ENCODE results near the gene GNS.
"Not testable (repeated sequence)": the region's sequence is repeated elsewhere in the genome, so short reads cannot be mapped to it uniquely, and the experiment has no call there.

GNS gene

GRCh38 chr12:64779354-64779974 is 20.3 kb upstream of the GNS start:
- no peak for DNase-seq

DNA sequence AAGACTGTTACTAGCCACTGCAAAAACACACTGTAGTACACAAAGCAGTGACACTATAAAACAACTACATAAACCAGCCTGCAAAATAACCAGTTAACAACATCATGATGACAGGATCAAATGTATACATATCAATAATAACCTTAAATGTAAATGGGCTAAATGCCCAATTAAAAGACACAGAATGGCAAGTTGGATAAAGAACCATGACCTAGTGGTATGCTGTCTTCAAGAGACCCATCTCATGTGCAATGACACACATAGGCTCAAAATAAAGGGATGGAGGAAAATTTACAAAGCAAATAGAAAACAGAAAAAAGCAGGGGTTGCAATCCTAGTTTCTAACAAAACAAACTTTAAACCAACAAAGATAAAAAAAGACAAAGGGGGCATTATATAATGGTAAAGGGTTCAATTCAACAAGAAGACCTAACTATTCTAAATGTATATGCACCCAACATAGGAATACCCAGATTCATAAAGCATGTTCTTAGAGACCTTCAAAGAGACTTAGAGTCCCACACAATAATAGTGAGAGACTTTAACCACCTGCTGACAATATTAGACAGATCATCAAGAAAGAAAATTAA is 16.0 kb upstream of the GNS start:
- not testable (repeated sequence) for DNase-seq

DNA sequence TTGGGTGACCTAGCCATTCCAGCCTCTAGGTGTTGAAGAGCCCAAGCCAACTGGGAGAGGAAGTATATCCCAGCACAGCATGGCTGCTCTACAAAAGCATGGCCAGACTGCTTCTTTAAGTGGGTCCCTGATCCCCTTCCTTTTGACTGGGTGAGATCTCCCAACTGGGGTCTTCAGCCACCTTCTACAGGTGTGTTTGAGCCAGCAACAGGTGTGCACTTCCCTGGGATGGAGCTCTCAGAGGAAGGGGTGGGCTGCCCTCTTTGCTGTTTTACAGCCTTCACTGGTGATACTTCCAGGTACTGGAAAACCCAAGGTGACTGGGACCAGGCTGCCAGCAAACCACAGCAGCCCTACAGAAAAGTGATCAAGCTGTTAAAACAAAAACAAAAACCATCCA is 14.2 kb upstream of the GNS start:
- DNase-seq, result no peak

DNA sequence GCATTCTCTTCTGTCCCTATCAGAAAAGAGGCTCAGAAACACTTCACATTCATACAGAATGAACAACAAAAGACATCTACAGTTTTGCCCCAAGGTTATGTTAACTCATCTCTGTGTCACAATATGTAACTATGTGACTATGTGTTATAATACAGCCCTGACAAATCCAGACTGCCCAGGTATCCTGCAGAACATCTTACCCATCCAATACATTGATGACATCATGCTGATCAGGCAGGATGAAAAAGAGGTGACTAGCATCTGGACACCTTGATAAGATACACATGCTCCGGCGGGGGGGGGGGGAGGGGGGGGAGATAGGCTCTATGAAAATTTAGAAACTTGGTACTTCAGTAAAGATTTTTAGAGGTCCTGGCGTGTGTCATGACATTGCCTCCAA is 8.3 kb upstream of the GNS start:
- DNase-seq, result no peak

- no peak for DNase-seq
These were observed 1.8 kb upstream of the GNS start for GRCh38 chr12:64760808-64761573.

GRCh38 chr12:64757771-64758170 is 1.4 kb downstream of the GNS start:
- no peak for DNase-seq

- no peak for DNase-seq
These were observed 2.8 kb downstream of the GNS start for GRCh38 chr12:64756376-64756775.

DNA sequence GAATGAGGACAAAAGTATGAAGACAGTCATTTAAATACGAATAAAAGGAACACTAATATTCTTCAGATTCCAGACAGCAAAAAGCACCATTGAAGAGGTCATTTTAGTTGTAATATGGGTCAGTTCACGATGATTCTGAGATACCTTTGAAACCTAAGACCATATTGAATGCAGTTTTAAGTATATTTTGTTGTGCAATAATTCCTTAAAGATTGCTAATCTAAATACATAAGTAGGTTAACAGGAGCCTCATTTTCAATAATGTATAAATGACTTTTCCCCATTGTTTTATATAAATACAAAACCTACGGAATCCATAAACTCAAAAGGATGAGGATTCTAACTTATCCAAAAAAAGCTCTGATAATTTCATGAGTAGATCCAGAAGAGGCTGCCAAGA is 5.8 kb downstream of the GNS start:
- no peak for DNase-seq

- no peak for DNase-seq
These were observed 6.4 kb downstream of the GNS start for GRCh38 chr12:64752833-64753238.

DNA sequence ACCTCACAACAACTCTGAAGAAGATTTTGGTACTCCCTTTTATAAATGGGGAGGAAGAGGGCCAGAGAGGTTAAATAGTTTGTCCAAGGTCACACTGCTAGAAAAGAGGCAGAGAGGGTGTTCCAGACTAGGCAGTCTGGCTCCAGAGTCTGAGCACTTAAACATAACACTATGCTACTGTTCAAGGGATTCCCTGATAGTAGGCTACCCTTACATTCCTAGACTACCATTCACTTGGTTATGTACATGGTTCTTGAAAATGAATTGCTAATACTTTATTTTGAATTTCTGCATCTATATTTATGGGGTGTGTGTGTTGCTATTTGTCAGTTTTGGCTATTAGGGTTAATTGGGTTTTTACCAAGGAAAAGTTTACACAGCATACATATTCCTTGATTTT is 7.2 kb downstream of the GNS start:
- DNase-seq, result no peak

DNA sequence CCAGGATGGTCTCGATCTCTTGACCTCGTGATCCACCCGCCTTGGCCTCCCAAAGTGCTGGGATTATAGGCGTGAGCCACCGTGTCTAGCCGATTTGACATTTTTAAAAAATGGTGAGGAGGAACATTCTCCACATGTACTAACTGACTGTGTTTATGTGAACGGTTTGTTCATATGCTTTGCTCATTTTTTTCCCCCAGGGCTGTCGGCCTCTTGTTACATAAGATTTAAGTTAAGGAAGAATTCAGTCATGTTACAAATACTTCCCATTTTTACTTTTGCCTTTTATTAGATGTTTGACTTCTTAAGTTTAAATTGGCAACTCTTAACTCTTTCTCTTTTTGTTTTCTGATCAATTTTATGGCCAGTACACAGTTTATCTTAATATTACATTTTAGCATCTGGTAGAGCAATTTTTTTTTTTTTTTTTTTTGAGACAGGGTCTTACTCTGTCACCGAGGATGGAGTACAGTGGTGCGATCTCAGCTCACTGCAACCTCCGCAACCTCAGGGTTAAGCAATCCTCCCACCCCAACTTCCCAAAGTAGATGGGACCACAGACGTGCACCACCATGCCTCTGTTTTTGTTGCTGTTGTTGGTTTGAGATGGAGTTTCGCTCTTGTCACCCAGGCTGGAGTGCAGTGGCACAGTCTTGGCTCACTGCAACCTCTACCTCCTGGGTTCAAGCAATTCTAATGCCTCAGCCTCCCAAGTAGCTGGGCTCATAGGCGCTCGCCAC is 9.6 kb downstream of the GNS start:
- no peak for DNase-seq

DNA sequence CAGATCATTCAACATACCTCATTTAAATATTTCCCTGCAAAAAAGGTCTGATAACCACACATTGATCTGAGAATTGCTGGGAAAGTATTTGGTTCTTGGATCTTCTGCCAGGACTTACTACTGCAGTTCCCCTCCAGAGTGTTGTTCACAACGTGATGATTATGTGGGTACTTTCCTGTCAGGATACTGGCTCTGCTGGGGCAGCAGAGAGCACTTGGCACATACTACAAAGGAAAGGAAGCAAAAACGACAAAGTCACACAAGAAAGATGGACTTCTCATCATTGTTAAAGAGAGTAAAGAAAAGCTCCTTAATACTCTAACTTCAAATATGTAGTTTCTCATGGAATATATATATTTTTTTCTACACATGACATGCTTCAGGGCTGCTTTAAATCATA is 11.5 kb downstream of the GNS start:
- no peak for DNase-seq

GRCh38 chr12:64746663-64747062 is 12.5 kb downstream of the GNS start:
- peak; percentile 24 for DNase-seq

DNA sequence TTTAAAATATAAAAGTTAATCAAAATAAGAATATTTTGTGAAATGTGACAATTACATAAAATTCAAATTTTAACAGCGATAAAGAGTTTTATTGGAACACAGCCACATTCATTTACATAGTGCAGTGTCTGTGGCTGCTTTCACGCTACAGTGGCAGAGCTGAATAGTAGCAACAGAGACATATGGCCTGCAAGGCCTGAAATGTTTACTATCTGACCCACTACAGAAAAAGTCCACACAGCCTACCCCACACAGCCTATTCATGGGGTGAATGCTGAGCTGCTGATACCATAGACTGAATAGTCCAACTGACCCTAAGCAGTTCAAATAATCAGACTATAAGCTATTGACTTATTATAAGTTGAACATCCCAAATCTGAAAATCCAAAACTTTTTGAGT is 13.2 kb downstream of the GNS start:
- DNase-seq, result no peak

GRCh38 chr12:64745259-64745807 is 13.9 kb downstream of the GNS start:
- no peak for DNase-seq

DNA sequence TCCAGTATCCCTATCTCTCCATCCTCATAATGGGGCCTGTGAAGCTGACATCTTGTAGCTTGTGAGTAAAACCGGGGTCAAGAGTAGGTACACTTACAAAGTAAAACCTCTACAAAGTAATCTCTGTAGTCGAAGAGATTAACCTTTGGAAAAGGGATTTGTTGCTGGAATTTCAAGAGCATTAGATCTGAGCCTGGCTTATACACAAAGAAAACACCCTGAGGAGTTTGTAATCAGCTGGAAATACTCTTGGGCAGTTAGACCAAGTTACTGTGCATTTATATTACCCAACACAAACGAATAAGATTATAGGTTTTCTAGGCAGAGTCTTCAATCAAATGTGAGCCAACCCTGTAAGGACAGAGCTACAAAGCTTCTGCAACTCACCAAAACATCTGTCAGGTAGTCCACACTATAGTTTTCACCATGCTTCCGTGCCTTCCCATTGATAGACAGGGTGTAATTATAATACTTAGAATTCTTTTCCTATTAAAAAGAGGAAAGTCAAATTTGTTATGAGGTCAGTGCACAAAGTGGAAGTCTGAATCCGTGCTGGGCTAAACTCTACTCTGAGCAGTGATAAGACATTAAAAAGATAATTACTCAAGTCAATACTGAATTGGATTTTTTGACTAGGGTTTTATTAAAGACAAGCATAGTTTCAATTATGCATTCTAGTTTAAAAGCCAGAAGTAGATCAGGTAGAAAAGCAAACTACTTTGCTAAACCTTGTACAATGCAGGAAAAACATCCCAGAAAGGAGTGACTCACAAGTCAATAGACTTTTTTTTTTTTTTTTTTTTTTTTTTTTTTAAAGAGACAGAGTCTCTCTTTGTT is 14.6 kb downstream of the GNS start:
- no peak for DNase-seq

- DNase-seq, result no peak
These were observed 16.0 kb downstream of the GNS start for GRCh38 chr12:64743206-64743605.

- DNase-seq, result no peak
These were observed 16.8 kb downstream of the GNS start for GRCh38 chr12:64742416-64742815.

- DNase-seq, result no peak
These were observed 18.6 kb downstream of the GNS start for GRCh38 chr12:64740646-64741045.

DNA sequence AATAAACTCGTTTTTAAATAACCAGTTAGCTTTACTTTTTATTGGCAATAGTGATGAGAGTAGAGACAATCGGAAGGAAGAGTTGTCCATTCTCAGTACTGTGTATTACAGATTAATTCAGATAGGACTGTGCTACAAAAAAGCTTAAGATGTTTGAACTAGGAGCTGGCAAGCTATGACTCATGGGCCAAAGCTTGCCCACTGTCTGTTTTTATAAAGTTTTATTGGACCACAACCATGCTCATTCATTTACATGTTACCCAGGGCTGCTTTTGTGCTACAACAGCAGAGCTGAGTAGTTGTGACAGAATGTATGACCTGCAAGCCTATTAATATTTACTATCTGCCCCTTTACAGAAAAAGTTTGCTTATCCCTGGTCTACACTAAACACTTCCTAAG is 19.4 kb downstream of the GNS start:
- no peak for DNase-seq

DNA sequence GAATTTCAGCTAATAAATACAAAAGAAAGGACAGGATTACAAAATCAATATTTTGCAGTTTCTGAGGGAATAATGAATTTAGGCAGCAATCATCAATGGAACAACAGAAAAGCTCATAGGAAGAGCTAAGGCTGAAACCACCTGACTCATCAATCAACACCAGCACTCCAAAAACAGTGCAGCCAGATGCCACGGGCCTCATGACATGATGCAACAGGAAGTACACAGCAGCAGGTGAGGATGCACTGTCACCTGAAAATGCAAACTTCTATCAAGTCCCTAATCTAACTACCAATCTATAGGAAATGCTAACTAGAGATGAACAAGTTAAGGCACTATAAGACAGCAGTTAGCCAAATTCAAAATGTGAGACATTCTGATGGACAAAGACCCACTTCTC is 21.7 kb downstream of the GNS start:
- DNase-seq, result no peak

DNA sequence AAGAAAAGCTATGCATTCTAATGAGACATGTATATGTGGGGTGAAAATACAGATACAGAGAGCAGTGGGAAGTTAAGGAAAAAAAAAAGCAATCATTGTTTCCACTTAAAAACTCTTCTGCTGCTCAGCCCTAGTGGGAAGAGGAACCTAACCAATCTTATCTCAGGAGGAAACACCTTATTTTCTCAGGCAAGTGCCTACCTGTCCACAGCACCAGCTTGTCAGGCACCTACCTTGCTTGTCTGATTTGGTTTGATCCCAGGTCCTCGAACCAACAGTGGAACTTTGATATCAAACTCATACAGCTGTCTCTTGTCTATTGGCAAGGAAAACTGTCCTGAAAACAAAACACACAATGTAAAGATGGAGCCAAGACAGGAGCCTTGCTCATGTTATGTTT is 22.4 kb downstream of the GNS start:
- no peak for DNase-seq

DNA sequence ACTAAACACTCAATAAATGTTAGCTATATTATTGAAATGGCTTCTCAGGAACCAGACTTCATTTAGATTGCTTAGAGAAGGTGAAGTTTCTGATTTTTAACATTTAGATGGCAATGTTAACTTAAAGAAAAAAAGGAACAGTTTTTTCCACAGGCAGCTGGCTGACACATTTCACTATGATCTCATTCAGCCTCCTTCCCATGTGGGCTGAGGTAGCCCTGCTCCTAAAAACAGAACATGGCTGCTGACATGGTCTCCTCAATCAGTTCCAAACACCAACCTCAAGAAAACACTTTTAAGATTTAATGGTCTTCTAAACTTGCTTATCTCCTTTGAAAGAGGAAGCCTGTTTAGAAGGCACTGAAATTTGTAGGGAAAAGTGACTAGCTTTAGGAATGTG is 23.8 kb downstream of the GNS start:
- DNase-seq, result no peak

All from fibroblast of upper back skin (primary cell).